NCI-H1092 treated with DMSO at 0.1 percent for 48 hours (cell line): ENCODE results near the gene CHKA.

Source experiments
- DNase-seq: peaks from one replicate; lab custom pipeline; 2025; lab: John Stamatoyannopoulos, UW

CHKA gene

DNA sequence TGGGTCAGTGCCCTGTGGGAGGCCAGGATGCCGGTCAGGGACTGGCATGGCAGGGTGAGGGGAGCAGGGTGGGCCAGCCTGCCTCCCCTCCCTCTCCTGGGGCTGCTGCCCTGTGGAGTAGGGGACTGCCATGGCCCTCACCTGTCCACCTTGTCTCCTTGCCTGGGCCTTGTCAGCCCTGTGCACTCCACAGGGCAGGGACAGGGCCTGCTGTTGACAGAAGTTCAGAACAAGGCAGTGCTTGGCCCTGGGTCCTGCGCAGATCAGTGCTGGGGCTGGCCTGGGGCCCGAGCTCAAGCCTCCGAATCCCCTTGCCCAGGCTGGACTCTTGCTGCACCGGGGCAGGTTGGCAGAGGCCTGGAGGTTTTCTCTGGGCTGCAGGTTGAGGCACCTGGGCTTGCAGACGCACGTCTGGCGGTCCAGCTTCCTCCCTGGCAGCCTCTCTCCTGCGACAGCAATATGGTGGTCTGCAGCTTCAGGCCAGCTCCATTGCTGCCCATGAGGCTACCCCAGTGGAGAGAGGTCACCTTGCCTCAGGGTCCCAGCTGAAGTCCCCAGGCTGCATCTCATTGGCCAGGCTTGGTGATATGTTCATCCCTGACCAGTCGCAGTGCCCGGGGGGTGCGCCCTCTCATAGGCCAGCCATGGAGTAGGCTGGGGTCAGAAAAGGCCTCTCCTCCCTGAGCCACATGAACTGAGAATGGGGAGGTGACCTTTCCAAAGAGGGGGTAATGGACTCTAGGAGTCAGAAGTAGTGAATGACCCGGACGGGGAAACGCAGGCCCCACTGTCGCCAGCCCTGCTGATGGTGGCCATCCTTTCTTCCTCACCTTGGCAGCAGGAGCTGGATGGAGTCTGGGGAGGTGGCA lies 21.5 kb upstream of the CHKA start:
- no peak for DNase-seq

DNA sequence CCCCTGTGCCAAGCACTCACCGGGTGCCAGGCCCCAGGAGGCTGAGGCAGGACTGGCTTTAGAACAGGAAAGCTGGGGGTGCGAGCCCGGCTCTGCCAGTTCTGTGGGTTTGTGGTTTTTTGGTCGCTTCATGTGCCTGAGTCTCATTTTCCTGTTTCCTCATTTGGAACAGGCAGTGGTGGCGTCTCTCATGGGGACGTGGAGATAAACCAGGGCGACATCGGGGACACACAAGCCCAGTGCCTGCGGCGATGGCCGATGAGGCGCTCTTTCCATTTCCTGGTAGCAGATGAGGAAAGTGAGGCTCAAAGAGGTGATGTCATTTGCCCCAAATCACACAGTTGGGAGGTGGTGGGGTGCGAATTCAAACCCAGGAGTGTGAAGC lies 20.8 kb upstream of the CHKA start:
- no peak for DNase-seq

DNA sequence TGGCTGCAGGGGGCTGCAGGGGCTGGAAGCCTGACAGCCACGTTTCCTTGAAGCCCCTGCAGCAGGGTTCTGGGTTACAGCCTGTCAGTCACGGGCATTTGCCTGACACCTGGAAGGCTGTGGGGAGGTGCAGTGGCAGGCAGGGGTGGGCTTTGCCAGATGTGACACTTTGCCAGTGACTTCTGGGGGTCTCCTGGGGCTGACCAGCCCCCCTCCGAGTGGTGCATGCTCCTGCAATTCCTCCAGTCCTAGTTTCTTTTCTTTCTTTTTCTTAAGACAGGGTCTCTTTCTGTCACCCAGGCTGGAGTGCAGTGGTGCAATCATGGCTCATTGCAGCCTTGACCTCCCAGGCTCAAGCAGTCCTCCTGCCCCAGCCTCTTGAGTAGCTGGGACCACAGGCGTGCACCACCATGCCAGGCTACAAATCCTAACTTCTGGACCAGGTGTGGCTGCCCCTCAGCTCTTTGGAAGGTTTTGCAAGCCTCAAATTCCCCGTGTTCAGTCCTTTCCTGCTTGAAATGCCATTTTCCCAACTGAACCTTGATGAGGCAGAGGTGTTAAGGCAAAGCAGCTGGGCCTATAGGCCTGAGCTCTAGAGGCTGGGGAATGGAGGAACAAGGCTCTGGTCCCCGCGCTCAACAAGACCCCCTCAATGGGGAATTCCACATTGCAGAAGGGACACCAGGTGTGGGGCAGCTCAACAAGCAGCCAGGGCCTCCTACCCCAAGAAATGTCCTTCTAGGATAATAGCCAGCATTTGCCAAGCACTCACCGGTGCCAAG lies 20.2 kb upstream of the CHKA start:
- no peak for DNase-seq

DNA sequence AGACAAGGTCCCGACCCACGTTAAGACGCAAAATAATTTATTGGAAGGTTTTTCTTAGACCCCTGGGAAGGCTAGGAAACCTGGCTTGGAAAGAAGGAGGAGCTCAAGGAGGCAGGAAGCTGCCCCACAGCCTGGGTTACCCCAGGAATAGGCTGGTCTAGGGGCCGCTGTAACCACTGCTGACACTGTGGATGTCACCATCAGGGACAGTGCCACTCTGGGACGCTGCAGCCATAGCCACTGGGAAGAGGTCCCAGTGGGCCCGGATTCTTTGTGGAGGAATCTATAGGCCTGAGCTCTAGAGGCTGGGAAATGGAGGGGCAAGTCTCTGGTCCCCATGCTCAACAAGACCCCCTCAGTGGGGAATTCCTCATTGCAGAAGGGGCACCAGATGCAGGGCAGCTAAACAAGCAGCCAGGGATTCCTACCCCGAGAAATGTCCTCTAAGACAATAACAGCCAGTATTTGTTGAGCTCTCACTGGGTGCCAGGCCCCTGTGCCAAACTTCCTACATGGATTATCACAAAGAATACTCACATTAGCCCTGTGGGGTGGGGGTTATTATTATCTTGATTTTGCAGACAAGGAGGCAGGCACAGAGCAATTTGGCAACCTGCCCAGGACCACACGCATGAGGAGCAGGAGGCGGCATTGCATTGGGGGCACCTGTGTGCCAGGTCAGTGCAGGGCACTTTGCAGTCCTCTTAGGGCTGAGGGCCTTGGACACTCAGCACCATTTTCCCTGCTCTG lies 19.5 kb upstream of the CHKA start:
- DNase-seq, result peak; percentile 74

DNA sequence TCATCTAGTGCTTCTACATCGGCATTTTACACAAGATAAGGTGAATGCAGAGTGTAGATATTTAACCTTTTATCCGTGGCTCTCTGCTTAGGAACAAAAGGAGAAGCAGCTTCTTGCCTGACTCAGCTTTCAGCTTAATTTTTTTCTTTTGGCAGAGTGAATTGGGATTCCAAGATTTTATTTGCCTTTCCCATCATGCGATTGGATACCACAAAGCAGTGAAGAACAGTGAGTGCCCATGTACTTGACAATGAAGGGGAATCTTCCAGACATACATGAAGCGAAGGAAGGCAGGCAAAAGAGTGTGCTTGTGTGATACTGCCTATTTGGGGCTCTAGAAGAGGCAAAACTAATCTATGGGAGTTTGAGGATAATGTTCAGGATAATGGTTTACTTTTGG lies 17.0 kb upstream of the CHKA start:
- DNase-seq, result no peak

DNA sequence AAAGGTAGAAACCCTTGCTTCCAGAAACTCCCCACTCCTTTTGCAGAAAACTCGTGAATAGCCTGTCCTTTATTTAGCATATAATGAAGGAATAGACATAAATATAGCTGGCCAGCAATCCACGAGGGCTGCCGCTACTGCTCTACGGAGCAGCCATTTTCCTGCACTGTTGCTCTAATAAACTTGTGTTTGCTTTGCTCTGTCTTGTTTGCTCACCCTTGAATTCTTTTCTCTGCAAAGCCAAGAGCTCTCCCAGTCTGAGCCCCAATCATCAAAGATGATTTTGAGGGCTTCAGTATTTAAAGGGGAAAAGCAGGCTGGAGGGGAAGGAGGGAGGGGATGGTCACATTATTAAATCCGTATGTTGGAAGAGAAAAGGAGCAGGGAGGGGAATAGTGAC lies 16.6 kb upstream of the CHKA start:
- DNase-seq, result peak; percentile 78

DNA sequence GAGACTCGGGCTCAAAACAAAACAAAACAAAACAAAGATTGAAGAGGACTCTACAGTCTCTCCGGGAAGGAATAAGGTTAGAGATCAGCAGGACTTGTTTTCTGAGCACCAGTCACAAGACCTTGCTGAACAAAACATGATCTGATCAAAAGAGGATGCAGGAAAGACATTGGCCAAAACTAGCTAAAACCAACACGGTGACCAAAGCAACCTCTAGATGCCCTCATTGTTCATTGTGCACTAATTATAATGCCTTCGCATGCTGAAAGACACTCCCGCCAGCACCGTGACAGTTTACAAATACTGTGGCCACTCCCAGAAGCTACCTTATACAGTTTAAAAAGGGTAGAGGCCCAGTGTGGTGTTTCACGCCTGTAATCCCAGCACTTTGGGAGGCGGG lies 15.7 kb upstream of the CHKA start:
- no peak for DNase-seq

DNA sequence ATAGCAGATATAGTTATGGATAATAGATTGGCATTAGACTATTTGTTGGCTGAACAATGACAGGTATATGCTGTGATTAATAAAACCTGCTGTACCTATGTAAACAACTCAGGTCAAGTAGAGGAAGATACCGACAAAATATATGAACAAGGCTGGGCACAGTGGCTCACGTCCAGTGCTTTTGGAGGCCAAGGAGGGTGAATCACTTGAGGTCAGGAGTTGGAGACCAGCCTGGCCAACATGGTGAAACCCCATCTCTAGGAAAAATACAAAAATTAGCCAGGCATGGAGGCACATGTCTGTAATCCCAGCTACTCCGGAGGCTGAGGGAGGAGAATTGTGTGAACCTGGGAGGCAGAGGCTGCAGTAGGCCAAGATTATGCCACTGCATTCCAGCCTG lies 14.0 kb upstream of the CHKA start:
- DNase-seq, result no peak

DNA sequence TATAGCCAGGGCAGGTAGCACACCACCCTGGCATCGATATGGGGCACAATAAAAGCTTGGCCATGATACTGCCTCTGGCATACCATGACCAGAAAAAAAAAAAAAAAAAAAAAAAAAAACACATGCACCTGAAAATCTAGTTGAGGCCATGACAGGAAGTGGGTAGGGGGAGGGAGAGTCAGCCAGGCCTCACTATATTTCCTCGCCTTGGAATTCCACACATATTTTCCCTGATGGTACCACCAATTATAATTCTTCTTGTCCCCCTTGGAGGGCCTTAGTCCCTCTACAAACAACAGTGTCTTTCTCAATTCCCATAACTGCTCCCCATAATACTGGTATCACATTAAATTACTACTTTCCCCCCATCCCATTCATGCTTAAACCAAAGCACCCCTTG lies 12.6 kb upstream of the CHKA start:
- DNase-seq, result no peak

DNA sequence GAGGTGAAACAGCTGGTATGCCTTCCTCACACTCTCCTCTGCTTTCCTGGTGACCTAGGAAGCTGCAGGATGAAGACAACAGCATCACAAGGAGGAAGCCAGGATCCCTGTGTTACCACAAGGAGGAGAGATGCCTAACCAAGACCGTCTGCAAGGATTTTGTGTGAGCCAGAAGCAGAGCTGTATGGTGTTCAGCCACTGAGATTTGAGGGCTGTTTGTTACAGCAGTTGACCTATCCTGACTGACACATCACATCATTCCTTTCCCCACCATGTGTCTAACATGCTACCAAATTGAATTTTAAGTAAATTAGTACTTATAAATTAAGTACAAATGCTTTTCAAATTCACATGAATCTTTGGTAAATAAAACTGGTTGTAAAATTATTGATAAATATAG lies 8.9 kb upstream of the CHKA start:
- DNase-seq, result no peak

DNA sequence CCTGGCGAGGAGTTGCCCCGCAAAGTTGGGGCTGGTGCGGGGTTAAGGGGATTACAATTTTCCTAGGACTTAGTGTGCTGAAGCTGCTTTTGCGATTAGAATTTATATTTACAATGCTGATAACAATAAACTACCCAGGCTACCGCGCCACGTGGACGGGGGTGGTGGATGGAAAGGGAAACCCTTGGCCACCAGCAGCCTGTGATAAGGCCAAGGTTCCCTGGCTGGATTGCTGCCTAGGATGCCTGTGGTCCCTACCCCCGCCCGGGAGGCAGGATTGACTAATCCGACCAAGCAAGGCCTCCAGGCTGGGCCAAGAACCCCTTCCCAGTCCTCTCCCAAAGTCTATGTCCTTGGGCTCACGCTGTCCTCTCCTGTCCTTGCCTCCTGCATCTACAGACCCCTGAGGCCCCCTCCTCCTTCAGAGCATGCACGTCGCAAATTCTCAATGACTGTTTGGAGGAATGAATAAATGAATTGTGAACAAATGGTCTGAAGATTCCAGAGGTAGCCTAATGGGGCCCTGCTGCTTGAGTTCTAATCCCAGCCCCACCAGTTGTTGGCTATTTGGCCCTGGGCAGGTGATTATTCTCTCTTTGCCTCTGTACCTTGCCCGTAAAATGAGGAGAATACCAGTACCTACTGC lies 7.6 kb upstream of the CHKA start:
- DNase-seq, result no peak

DNA sequence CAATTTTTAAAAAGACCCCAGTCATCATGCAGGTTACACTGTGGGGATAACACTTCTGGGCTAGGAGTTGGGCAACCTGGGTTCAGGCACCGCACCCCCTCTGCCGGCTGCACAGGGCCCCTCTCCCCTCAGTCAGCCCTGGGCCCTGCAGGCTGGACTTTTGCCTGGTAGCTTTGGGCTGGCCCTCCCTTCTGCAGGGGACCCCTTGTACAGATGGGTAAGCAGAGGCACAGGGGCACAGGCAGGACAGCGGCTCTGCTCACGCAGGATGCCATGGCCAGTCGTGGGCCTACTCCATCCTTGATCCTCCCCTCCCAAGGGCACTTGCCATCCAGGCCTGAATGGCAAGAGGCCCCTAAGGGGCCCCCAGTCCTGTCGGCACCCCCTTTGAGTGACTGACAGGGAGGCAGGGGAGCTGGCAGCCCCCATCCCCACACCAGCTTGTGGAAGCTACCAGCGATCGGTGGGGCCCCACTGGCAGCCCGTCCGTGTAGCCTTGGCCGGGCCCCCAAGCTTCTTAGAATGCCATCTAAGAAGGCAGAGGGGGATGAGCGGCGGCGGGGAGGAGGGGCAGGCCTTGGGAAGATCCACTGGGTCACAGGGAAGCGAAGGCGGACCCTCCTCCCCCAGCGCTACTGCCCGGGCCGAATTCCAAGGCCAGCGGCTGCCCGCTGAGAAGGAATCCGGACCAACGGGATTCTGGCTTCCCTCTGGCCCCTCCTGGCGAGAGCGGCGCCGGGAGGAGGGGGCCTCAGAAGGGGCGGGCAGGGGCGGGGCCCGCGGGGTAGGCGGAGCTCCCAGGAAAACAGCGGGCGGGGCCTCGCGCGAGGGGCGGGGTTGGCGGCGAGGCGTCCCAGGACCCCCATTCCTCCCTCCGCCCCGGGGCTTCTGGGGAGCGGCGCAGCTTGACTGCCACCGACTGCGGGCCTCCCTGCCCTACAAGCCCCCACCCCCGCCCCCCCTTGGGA lies 6.8 kb upstream of the CHKA start:
- no peak for DNase-seq

DNA sequence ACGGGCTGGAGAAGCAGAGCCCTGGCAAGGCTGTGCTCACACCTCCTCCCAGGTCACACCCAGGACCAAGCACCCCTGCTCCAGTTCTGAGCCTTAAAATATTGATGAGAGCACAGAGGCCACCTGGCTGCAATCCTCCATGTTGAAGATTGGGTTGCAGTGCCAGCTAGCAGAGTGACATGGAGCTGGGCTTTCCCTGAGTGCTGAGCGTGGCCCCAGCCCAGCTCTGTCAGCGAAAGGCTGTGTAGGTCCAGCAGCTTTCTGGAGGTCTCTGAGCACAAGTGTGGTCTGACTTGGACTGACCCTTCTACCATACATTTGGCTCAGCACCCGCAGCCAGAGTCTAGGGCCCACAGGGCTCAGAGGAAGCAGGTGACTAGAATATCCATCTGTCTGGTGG lies 4.0 kb upstream of the CHKA start:
- DNase-seq, result no peak

DNA sequence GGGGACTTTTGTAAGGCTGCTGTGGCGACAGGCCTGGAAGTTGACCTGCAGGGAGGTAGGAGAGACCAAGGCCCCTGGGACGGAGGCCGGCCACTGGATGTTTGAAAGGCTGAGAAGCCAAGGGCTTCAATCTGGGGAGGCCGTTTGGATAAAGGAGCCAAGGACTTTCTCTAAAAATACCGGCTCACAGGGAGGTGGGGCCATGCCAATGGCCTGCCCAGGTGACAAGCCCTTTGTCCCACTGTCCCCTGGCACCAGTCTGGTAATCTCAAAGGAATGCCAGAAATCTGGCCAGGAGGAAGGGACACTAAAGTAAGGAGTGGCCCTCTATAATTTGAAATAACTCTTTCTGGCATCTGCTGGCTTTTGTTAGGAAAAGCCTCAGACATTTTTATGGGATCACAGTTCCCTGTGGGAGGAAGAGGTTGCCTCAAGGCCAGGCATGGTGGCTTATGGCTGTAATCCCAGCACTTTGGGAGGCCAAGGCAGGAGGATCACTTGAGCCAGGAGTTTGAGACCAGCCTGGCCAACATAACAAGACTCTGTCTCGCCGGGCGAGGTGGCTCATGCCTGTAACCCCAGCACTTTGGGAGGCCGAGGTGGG lies 1.9 kb upstream of the CHKA start:
- no peak for DNase-seq

DNA sequence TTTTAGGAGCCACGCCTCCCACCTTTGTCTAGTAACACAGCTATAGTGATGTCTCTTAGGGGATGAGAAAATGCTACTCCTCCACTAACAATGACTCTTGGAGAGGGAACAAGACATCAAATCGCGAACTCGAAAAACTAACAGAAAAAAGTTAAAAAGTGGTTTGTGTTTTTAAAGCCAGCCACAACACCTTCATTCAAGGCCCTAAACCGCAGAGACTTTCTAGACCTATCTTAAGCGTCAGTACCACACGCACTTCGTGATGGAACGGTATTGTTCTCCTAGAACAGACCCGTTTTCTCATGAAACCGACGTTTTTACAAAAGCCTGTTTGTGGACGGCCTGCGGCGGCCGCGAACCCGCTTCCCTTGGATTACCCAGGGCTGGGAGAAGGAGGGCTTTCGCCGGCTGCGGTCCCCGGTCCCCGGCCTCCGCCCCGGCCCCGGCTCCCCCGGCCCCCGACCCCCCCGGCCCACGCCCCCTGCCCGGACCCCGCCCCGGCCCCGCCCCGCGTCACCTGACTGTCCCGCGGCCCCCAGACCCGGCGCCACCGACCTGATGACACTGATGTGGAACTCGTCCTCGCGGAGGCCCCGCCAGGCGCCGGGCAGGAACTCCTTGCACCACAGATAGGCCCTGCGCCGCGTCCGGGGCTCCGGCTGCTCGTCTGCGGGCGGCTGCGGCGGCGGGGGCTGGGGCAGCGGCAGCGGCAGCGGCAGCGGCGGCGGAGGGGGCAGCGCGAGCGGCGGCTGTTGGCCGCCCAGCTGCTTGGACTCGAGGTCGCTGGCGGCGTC lies 718 bp downstream of the CHKA start:
- peak; percentile 51 for DNase-seq

DNA sequence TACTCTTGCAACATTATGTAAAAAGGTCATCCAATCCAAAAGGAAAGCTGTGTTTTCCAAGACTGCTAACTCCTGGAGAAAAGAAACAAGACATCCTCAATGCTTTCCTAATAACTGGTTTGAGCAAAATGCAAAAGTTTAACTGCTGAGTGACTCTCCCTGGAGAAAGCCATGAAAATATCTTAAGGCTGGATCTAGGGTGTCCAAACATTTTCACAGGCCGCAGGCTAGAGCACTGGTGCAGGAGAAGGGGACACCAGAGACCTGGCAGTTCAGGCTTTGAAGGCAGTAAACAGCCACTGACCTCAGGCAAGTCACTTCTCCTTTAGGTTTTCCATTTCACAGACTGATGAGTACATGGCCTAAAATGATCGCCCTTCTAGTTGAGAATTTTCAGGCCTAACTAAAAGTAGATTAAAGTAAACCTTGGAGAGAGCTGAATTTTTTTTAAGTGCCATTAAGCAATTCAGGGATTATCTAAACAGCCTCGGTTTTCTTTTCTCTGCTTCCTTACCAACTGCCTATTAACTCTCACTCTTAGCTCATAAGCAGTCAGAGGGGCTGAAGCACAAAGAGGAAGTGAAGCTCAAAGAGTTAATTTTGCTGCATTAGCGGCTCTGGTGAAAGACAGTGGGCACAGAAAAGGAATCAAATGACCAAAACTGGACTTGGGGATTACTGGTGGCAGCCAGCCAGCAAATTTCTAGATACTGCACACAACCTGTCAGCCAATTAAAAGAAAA lies 2.3 kb downstream of the CHKA start:
- no peak for DNase-seq

DNA sequence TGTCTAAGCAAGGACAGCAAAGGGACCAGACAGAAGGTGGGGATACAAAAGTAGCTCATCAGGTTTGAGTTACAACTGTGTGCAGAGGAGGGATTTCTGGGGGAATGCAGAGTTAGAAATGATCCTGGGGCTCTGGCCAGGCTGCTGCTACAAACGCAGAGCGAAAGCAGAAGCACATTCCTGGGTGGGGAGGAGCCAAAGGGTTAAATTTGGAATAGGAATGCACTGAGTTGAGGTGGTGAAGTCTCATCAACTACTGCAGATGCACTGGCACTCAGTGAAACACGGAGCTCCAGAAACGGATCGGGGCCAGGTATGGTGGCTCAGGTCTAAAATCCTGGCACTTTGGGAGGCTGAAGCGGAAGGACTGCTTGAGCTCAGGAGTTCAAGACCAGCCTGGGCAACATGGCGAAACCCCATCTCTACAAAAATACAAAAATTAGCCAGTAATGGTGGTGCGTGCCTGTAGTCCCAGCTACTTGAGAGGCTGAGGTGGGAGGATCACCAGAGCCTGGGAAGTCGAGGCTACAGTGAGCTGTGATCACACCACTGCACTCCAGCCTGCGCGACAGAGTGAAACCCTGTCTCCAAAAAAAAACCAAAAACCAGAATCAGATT lies 3.2 kb downstream of the CHKA start:
- DNase-seq, result no peak

DNA sequence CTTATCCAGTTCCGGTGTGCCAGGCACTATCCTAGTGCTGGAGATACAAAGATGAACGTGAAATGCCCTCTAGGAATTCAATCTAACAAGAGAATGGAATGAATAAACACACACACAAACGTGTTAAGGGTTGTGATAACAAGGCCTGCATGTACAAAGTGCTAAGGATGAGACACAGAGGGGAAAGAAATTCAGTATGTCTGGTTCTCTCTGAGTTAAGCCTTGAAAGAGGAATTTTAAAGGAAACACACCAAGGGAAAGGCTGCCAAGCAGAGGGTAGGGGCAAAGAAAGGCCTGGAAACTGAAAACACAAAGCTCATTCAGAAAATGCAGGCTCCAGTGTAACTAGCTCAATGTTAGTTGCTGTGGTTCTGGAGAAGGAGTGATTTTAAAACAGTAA lies 4.2 kb downstream of the CHKA start:
- DNase-seq, result no peak

DNA sequence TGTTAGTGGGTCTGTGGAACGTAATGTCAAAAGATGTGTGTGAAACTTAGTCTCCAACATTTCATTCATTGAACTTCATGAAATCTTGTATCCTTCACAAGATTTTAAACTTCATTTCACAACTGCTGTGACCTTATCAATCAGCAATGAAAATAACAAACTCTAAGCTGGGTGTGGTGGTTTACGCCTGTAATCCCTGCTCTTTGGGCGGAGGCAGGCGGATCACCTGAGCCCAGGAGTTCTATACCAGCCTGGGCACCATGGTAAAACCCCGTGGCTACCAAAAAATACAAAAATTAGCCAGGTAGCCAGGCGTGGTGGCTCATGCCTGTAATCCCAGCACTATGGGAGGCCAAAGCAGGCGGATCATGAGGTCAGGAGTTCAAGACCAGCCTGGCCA lies 5.1 kb downstream of the CHKA start:
- no peak for DNase-seq
